Esophagus squamous epithelium (tissue), 5 donors: ENCODE measurements around the gene ELF2. TPM values are rescaled to one million over a fixed set of nuclear protein-coding genes. Genes with fewer than 3 reads are reported as not detected.

ENCODE experiments used
- DNase-seq: peaks from one replicate; lab custom pipeline; 2025; lab: John Stamatoyannopoulos, UW
- H3K27ac ChIP-seq, 4 donors: fragments of 200-600 bp; sonication (generic); one replicate each; pipeline ENCODE4 v1.5.1; 2016 to 2019; ENCODE audit warnings: mild to moderate bottlenecking in 1 of 4
- H3K27me3 ChIP-seq, 4 donors: fragments of 200-600 bp; sonication (generic); 1 replicate in 3 of 4; 2 replicates in 1 of 4; pipeline versions ENCODE4 v1.5.1 to v1.6.0; 2017 to 2021; ENCODE audit warnings: antibody characterized with exemption in 1 of 4
- H3K36me3 ChIP-seq, 3 donors: fragments of 200-600 bp; sonication (generic); one replicate each; pipeline ENCODE4 v1.5.1; 2016 to 2019
- H3K4me1 ChIP-seq, 3 donors: fragments of 200-600 bp; sonication (generic); one replicate each; pipeline ENCODE4 v1.5.1; 2017 to 2019
- H3K4me3 ChIP-seq, 4 donors: fragments of 200-600 bp; sonication (generic); 1 replicate in 3 of 4; 2 replicates in 1 of 4; pipeline ENCODE4 v1.5.1; 2016 to 2019; ENCODE audit warnings: mild to moderate bottlenecking in 2 of 4, moderate library complexity in 1 of 4
- H3K9me3 ChIP-seq, 3 donors: fragments of 200-600 bp; sonication (generic); one replicate each; pipeline ENCODE4 v1.5.1; 2016 to 2019
- CTCF ChIP-seq, 6 experiments: fragments of 450-650 bp in 4 of 6; fragments of 200-600 bp in 2 of 6; sonication (generic) in 2 of 6; IDR thresholded peaks; one replicate each; pipeline ENCODE4 v1.5.1; 2016 to 2019; ENCODE audit warnings: antibody characterized with exemption in 6 of 6, mild to moderate bottlenecking in 4 of 6, moderate library complexity in 4 of 6
- POLR2A ChIP-seq, 4 donors: fragments of 450-650 bp; IDR thresholded peaks; one replicate each; pipeline ENCODE4 v1.6.1; 2017; ENCODE audit warnings: antibody characterized with exemption in 4 of 4, mild to moderate bottlenecking in 4 of 4, moderate library complexity in 3 of 4
- WGBS, 2 donors: methylation state at CpG; one replicate each; pipeline ENCODE4 v1.1.5; 2018; 5-methylcytosine and 5-hydroxymethylcytosine counted together
- intact Hi-C: fragments of 100-400 bp; cut with DNase I; formaldehyde crosslinking; loops from one replicate; pipeline ENCODE4 v1.15.0; 2022
- total RNA-seq, 4 donors: library from RNA; depleted of rRNA; stranded (reverse); fragments of >200 nt; gene quantifications; one replicate each; pipeline ENCODE4 v1.1.0, GENCODE V29; 2016
- donor health status: DM: yes; HTN: yes; CAD: no.

ELF2 gene
- total RNA-seq, 4 donors from 2014 or later, result 17.6 to 47.3 (median 22.1) TPM

- TF ChIP-seq CTCF (IDR thresholded peaks at IDR 0.05) (no peak), POLR2A (IDR thresholded peaks at IDR 0.05) (no peak)
These were observed 12.4 kb upstream of the ELF2 start for GRCh38 chr4:139189417-139189749.

GRCh38 chr4:139188648-139189416, 11.8 kb upstream of the ELF2 start:
- Histone ChIP-seq H3K4me1 (peaks cover 0 to 1% (median 0%) of the 10 kb centered on the region in 3 donors), H3K36me3 (no peaks in the 10 kb centered on the region), H3K27ac (no peak overlapping the region), H3K27me3 (no peaks in the 10 kb centered on the region), H3K9me3 (no peaks in the 10 kb centered on the region), H3K4me3 (no peak overlapping the region)
- DNase-seq, result no peak
- TF ChIP-seq CTCF (IDR thresholded peaks at IDR 0.05) (no peak), POLR2A (IDR thresholded peaks at IDR 0.05) (no peak)
- intact Hi-C loops, result no loop called here
- 76 to 81% methylated on average over 7 to 9 of the region's 9 CpGs for WGBS, 2 donors

More at GRCh38 chr4:139189417-139189749, 12.4 kb upstream of the ELF2 start:
- no peak for DNase-seq
- intact Hi-C loops, result no loop called here
- no peaks in the 10 kb centered on the region for H3K36me3 ChIP-seq
- H3K4me3 ChIP-seq, result no peak overlapping the region
- no peaks in the 10 kb centered on the region for H3K27me3 ChIP-seq
- no peaks in the 10 kb centered on the region for H3K9me3 ChIP-seq
- H3K27ac ChIP-seq, result no peak overlapping the region
- no peaks in the 10 kb centered on the region for H3K4me1 ChIP-seq
- WGBS, 2 donors, result 76 to 95% methylated on average over 2 of the region's 2 CpGs

- intact Hi-C loops, result no loop called here
- no peak for DNase-seq
These were observed 7.1 kb upstream of the ELF2 start for GRCh38 chr4:139184129-139184528.

GRCh38 chr4:139177869-139178619, 1.0 kb upstream of the ELF2 start:
- H3K9me3 ChIP-seq, result no peaks in the 10 kb centered on the region
- no peaks in the 10 kb centered on the region for H3K27me3 ChIP-seq
- intact Hi-C loops, result loop anchor here (2.0 kb wide), 1 partner anchor 123 kb away; the partner anchor contains the start of gene NAA15
- WGBS, 2 donors, result 0 to 1% methylated on average over 15 to 35 of the region's 70 CpGs
- no peak for TF ChIP-seq CTCF (IDR thresholded peaks at IDR 0.05)
- TF ChIP-seq POLR2A (IDR thresholded peaks at IDR 0.05), result peak in 3 of 4 donors; percentile 74 to 93 (median 85)
- peak overlapping the region; percentile 81 to 96 (median 91) for H3K4me3 ChIP-seq
- H3K36me3 ChIP-seq, result no peaks in the 10 kb centered on the region
- H3K4me1 ChIP-seq, result peaks cover 0 to 31% (median 10%) of the 10 kb centered on the region in 3 donors
- peak; percentile 71 for DNase-seq
- peak overlapping the region; percentile 97 to 100 (median 98) for H3K27ac ChIP-seq

More at GRCh38 chr4:139184129-139184528, 7.1 kb upstream of the ELF2 start:
- TF ChIP-seq CTCF (IDR thresholded peaks at IDR 0.05) (peak in 1 of 6 experiments; percentile 20), POLR2A (IDR thresholded peaks at IDR 0.05) (no peak)
- H3K27me3 ChIP-seq, result no peaks in the 10 kb centered on the region
- no peaks in the 10 kb centered on the region for H3K9me3 ChIP-seq
- H3K27ac ChIP-seq, result no peak overlapping the region
- no peak overlapping the region for H3K4me3 ChIP-seq
- H3K4me1 ChIP-seq, result peaks cover 0 to 8% (median 2%) of the 10 kb centered on the region in 3 donors
- no peaks in the 10 kb centered on the region for H3K36me3 ChIP-seq
